NCI-H69 (cell line): ENCODE measurements around the gene HSF2.
A peak's percentile ranks its signal among the peaks of the same experiment; 100 is the strongest.

Experiments used
- DNase-seq: peaks from one replicate; lab custom pipeline; 2025; lab: John Stamatoyannopoulos, UW

The HSF2 gene

DNA sequence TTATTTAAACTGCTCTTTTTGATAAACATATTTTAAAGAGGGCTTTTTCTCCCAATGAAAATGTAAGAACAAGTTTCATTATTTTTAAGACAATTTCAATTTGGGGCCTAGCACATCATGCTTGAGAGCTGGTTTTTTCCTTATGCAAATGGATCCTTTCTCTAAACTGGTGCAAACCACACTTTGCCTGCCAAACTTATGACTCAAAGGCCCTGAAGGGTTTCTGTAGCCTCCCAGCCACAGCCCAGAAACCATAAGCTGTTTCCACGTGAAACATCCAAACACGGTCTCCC is 451 bp upstream of the HSF2 start:
- no peak for DNase-seq

DNA sequence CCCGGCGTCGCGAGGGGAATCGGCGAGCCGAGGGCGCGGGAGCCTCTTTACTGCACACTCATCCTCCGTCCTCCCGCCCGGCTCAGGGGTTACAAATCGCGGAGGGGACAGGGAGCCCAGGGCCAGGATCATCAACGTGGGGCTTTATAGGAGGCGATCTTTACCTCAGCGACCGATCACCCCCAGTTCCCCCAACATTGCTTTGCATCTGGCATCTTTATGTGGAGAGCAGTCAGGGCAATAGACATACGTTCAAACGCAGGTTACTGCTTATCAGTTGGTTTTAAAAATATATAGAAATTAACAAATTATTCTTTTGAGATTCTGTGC is 634 bp downstream of the HSF2 start:
- peak; percentile 75 for DNase-seq

DNA sequence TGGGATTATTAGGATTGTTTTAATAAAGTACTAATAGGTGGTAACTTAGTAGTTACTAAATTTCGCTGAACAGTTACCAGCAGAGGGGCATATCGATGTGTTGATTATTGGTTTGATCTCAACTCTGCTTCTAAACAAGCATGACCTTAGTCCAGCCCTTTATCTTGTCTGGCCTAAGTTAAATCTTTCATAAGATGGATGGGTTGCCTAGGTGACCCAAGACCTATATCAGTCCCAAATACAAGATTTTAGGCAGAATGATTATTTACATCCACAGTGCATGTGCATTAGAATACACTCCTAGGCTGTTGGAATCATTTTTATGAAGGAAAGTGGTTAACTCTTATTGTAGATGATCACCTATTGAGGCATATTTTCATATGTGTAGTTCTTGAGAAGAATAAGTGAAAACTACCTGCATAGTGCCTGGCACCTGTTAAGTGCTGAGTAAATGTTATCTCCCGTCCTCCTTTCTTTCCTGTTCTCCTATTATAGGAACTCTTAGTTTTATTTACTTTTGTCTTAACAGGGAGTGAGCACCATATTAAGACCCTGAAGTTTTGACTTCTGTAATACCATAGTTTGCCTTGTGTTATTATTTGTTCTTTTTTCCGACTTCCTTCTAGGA is 1.1 kb downstream of the HSF2 start:
- DNase-seq: peak; percentile 33

DNA sequence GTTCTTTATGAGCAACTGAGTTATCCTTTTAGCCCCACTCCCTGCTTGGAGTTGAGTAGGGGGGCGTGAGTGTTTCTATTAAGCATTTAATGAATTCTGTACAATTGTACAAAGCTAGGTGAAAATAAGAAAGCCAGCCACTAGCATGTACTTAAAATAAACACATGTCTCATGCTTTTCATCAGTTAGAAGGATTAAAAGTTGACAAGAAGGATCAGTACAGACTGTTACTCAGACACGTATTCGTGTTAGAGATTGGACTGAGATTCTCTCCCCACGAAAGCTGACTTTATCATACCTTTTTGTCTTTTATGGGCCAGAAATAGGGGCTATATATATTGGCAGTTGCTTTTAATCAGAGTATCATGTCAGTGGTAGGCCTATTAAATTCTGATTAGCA is 1.7 kb downstream of the HSF2 start:
- no peak for DNase-seq

DNA sequence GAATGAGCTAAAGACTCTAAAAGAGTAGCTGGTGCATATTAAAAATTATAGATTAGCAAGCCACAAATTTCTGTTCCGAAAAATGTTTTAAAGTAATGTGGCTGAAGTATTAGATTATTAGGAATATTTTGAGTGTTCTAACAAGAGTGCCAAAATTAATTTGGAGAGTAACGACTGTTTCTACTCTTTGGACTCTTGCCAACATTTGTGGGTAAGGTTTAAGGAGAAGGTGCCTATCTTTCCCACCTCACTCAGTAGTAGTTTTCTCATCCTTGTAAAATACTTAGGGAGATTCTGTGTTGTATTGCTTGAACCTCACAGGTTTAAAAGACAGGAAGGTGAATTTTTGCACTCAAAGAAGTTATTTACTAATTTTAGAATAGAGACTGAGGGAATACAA is 5.0 kb downstream of the HSF2 start:
- peak; percentile 6 for DNase-seq

DNA sequence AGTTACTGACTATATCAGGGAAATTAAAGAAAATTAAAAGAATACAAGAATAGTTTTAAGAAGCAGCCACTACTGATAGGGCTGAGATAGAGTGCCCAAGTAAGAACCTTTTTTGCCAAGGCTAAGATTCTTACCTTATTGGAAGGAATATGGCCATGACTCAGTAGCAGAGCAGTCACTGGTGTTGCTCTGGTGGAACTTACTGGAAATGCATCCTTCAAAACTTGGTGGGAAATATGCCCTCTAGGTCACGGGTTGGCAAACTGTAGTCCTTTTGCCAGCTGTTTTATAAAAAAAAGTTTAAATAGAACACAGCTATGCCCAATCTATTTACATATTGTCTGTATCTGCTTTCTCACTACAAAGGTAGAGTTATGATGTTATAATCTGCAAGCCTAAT is 6.0 kb downstream of the HSF2 start:
- no peak for DNase-seq

DNA sequence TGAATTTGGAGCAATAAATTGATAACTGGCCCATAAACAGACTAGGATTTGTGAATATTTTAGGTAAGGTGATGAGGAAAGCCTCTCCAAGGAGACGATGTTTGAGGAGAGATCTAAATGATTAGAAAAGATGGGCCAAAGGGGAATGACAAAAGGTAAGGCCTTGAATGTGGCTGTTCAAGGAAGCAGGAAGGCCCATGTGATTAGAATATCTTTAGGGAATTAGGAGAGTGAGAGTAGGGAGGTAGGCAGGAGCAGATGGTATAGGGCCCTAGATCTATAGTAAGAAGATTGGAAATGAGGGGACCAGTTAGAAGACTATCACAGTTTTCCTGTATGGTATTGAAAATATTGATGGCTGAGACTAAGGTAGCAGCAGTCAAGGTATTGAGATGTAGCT is 6.7 kb downstream of the HSF2 start:
- no peak for DNase-seq

DNA sequence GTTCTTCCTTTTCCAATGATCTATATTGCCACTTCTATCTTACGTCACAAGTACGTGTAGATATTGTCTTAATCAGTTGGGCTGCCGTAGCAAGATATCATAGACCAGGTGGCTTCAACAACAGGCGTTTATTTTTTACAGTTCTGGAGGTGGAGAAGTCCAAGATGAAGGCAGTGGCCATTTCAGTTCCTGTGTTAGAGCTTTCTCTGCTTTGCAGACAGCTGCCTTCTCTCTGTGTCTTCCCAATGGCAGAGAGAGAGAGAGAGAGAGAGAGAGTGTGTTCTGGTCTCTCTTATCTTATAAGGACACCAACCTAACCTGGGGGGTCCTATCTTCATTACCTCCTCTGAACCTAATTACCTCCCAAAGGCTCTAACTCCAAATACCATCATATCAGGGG is 8.3 kb downstream of the HSF2 start:
- DNase-seq: no peak

DNA sequence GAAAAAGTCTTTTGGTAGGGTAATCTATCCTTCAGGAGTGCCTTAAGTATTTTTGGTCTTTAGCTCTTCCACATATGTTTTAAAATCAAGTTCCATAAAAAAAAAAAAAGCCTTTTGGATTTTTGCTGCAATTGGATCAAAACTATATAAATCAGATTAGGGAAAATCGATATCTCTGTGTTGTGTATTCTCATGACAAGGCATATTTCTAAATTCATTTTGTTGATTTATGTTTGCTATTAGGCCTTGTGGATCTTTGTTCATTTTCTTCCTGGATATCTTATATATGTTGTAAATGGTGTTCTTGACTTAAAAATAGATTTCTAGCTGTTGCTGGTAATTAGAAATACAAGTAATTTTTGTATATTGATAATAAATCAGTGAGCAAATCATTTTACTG is 8.8 kb downstream of the HSF2 start:
- DNase-seq: no peak

DNA sequence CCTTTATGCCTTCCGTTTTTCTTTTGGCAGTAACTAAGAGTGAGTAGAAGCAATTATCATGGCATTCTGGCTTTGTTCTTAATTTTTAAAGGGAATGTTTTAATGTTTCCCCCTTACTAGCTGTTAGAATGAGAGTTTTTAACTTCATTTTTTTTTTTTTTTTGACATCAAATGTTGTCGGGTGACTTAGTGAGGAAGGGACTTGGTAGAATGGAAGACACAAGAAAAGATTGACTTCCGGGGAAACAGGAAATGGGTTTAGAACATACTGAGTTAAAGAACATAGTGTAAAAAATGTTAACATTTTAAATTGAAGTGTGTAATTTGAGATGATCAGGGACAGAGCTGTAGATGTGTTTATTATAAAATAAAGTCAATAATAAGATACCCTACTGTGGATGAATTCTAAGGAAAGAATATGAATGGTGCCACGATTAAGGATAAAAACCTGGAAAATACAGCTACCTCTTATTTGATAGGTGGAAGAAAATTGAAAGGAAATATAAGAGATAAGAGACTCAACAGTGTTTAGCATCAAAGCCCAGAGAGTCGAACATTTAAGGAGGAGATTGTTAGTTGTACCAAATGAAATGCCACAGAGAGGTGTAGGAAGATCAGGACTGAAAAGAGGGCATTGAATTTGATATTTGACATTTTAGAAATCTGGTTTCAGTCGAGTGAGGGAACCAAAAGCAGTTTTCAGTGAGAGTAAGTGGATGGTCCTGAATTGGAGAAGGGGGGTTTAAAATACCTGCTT is 9.4 kb downstream of the HSF2 start:
- no peak for DNase-seq

DNA sequence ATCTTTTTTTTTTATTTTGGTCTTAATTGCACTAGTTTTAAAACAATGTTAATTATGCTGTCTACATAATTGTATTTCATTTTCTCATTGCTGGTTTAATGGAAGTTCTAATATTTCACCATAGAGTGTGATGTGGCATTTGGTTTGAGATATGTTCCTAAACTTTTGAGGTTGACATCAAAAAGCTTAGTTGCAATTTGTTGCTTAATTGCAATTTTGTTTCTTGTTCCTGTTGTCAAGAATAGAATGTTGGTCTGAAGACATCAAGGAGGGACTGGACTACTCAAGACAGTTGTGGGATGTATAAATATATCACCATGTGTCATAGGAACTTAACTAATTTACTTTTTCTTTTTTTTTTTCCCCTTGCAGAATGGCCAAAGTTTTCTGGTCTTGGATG is 12.5 kb downstream of the HSF2 start:
- no peak for DNase-seq

DNA sequence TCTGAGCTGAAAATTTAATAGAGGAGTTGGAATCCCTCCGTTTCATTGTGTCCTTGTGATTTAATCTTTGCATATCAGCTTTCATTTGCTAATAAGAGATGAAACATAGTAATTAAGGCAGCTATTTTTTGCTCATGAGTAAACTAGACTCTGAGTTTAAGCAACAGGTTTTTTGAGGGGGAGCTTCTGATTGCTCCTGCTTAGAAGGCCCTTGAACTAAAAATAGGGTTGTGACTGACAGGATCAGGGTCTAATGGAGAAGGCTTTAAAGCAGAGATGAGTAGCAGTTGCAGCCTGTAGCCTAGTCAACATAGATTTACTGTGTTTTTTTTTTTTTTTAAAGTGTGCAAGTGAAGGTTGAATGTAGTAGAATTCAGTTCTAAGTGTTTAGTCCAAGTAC is 17.4 kb downstream of the HSF2 start:
- DNase-seq: no peak

DNA sequence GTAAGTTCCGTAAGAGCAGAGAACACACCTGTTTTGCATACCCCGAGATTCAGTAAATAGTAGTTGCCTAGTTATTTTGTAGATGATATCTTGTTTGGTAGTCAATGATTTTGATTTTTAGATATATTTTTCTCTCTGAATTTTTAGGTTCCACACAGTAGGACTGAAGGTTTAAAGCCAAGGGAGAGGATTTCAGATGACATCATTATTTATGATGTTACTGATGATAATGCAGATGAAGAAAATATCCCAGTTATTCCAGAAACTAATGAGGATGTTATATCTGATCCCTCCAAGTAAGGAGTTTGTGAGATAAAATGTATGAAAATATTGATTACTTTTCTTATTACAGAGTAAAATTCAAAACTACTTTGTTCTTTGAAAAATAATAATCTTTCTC is 22.6 kb downstream of the HSF2 start:
- DNase-seq: no peak

DNA sequence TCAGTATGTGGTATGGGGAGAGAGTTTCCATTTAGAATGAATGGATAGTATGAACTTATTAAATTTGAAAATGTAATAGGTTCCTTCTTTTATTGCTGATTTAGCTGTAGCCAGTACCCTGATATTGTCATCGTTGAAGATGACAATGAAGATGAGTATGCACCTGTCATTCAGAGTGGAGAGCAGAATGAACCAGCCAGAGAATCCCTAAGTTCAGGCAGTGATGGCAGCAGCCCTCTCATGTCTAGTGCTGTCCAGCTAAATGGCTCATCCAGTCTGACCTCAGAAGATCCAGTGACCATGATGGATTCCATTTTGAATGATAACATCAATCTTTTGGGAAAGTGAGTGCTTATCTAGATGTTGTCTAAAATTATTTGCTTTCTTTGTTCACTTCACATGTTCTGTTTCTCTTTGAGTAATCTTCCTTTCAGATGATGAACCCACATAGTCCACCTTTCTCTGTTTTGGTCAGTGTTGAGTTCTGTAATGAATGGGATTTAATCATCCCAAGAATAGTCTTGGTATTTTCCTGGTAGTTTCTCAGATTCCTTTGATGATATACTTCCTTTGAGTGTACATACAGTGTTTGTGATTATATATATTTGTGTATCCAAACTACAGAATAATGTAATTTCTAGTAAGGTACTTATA is 23.3 kb downstream of the HSF2 start:
- no peak for DNase-seq

DNA sequence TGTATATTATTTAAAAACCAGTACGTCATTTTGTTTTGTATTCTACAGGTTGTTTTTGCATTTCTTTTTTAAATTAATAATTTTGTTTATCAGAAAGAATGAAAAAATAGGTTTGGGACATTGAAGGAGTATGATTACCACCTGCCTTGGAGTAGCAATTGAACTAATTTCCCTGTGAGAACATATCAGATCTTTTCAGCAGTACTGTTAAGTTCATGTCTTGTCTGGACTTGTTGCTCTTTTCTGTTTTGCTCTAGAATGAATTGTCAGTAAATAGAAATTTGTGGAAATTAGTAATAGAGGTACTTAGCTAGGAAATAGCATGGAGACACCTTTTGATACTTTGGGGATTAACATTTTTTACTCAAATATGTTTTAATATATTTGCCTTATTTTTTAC is 24.3 kb downstream of the HSF2 start:
- no peak for DNase-seq

DNA sequence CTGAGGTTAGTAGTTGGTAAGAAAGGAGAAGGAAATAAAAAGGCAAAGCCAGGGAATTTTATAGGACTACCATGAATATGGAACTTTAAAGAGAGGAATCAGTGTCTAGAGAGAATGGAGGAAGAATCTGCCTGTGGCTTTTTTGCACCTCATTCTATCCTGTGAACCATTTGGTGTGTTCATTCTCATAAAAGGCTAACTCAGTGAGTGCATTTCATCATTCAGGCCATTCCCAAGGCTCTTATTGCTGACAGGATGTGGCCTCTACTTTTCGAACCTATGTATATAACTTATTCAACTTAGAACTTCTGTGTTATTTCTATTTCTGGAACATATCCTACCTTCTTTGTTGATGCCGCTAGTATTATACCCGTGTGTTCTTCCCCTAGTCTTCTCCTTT is 27.1 kb downstream of the HSF2 start:
- DNase-seq: no peak

DNA sequence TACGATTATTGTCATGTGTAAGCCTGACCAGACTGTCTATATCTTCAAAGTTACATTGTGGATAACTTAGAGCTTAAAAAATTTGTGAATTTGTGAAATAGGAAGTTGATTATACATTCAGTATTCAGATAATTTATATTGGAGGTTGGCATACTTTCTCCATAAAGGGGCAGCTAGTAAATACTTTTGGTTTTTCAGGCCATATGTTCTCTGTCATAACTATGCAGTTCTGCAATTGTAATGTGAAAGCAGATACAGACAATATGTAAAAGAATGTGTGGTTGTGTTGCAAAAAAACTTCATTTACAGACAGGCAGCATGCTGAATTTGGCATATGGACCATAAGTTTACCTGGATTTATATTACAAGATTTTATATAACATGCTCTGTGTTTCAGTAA is 29.3 kb downstream of the HSF2 start:
- DNase-seq: no peak

DNA sequence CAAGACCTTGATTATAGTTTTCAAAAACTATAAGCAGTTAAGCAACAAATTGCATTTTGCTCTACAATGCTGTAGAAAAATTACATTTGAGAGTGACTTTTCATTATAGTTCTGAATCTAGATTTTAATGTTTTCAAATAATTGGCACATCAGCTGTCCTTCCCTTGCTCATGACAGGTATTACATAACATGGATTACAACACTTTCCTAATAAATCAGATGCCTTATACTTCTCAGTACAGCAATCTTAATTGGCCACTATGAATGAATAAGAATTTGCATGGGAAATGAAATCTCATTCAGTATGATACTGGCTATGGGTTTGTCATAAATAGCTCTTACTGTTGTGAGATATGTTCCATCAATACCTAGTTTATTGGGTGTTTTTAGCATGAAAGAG is 29.9 kb downstream of the HSF2 start:
- no peak for DNase-seq

DNA sequence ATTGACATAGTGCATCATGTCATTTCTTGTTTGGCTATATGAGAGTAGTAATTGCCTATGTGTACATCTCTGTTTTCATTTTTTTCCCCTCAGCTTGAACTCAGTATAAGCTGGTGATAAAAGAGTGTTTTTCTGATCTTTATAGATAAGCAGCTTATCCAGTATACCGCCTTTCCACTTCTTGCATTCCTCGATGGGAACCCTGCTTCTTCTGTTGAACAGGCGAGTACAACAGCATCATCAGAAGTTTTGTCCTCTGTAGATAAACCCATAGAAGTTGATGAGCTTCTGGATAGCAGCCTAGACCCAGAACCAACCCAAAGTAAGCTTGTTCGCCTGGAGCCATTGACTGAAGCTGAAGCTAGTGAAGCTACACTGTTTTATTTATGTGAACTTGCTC is 32.3 kb downstream of the HSF2 start:
- DNase-seq: no peak

DNA sequence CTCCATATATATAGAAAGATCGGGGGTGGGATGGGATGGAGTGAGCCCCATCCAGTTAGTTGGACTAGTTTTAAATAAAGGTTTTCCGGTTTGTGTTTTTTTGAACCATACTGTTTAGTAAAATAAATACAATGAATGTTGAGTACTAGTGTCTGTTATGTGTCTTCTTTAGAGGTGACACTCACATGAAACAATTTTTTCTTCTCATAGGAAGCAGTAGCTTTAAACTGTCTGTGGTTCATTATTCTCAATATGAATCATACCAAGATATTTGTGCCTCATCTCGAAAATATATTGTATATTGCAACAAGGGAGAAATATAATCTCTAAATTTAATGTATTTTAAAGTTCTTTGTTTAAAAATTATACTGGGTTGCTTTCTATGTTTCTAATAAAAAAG is 33.4 kb downstream of the HSF2 start:
- no peak for DNase-seq

DNA sequence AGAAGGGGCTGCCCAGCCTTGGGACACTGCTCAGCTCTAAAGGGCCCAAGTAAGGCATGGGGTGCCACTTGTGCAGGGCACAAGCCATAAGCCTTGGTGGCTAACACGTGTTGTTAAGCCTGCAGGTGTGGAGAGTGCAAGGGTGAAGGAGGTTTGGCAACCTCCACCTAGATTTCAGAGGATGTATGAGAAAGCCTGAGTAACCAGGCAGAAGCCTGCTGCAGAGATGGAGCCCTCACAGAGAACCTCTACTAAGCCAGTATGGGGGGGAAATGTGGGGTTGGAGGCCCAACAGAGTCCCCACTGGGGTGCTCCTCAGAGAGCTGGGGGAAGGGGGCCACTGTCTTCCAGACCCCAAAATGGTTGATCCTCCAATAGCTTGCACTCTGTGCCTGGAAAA is 39.5 kb downstream of the HSF2 start:
- DNase-seq: no peak

DNA sequence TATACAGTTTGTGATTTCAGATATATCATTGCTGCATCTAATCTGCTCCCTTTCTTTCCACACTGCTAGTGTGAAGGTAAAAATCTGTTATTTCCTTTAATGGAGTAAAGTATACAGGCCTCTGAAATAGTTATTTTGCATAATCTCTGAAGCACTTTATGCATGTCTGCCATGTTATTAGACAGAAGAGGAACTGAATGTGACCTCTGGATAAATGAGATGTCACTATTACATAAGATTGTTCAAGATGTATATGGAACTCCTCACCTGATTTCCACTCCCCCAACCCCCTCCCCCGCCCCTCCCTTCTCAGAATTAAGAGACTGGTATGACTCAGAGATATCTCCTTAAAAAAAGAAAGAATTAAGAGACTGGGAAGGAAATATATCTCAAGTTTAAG is 45.8 kb downstream of the HSF2 start:
- no peak for DNase-seq

DNA sequence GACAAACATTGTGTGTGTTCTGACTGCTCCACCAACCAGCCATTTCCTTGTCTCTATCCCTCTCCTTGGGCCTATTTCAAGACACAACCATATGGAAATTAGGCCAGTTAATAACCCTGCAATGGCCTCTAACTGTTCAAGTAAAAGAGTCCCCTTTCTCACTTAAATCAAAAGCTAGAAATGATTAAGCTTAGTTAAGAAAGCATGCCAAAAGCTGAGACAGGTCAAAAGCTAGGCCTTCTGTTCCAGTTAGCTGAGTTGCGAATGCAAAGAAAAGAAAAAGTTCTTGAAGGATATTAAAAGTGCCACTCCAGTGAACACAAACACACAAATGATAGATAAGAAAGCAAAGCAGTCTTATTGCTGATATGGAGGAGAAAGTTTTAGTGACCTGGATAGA is 49.6 kb downstream of the HSF2 start:
- no peak for DNase-seq

DNA sequence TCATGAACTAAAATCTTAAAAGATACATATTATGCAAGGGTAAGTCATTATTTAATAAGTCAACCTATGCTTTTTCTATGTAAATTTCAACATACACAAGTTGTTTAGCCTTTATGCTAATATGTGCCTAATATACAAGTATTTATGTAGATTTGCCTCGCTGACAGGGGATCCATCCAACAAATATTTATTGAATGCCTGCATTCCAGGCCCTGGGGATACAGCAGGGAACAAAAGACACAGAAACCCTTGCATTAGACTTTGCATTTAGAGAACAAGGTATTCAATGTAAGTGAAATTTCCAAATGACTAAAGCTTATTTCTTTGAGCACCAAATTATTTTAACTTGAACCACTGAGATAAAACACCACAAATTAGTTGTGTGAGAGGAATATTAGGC is 53.1 kb downstream of the HSF2 start:
- no peak for DNase-seq
